Measurements from ENCODE around the gene ATP6V0D1.
"Not testable (repeated sequence)": the region's sequence is repeated elsewhere in the genome, so short reads cannot be mapped to it uniquely, and the experiment has no call there.

The ATP6V0D1 gene

DNA sequence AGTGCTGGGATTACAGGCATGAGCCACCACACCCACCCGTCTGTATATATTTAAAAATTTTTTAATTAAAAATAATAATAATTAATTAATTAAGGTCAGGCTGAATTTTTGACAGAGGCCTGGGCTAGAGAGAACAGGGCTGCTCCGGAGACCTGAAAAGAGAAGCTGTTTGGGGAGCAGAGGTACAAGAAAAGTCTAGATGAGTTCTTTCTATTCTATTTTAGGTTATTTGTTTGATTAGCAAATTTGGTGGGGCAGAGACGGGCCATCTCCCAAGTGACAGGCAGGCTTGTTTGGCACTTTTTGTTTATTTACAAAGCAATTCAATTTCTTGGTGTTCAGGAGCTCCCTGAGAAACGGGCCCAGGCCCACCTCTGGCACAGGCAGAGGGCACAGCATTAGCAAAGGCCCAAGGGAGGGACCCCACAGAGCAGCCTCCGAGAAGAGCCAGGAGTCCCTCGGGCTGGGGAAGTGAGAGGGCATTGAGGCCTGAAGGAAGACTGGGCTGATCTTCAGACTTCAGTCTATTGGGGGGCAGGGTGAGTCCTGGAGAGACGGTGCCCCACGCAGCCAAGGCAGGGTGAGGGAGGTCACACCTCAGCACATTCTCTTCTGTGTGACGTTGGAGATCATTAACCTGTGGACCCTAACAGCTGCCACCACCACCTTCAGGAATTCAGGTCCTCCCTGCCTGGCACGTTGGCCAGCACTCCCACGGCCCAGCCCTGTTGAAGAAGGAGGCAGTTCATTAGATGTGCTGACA is 36.9 kb upstream of the ATP6V0D1 start:
- TF ChIP-seq, protein P1, sequence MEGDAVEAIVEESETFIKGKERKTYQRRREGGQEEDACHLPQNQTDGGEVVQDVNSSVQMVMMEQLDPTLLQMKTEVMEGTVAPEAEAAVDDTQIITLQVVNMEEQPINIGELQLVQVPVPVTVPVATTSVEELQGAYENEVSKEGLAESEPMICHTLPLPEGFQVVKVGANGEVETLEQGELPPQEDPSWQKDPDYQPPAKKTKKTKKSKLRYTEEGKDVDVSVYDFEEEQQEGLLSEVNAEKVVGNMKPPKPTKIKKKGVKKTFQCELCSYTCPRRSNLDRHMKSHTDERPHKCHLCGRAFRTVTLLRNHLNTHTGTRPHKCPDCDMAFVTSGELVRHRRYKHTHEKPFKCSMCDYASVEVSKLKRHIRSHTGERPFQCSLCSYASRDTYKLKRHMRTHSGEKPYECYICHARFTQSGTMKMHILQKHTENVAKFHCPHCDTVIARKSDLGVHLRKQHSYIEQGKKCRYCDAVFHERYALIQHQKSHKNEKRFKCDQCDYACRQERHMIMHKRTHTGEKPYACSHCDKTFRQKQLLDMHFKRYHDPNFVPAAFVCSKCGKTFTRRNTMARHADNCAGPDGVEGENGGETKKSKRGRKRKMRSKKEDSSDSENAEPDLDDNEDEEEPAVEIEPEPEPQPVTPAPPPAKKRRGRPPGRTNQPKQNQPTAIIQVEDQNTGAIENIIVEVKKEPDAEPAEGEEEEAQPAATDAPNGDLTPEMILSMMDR (IDR thresholded peaks at IDR 0.05; ENCODE audit: control extremely low read depth, extremely low read depth, low read depth, missing control alignments), result no peak
- ChIA-PET CTCF (interaction anchor here (0.8 to 10.6 kb wide), 9 partner anchors 20 to 154 kb away, joined by 3 to 238 read pairs (median 9); partner anchors contain the start of genes ATP6V0D1, C16orf86 and ENKD1), POLR2A (no interaction called here)
- DNase-seq (ENCODE audit: extremely low spot score), result peak; percentile 61

DNA sequence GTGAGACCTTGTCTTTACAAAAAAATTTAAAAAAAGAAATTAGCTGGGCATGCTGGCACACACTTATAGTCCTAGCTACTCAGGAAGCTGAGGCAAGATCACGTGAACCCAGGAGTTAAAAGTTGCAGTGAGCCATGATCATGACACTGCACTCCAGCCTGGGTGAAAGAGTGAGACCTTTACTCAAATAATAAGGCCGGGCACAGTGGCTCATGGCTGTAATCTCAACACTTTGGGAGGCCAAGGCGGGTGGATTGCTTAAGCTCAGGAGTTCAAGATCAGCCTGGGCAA is 36.1 kb upstream of the ATP6V0D1 start:
- TF ChIP-seq, protein P1 (IDR thresholded peaks at IDR 0.05; ENCODE audit: control extremely low read depth, extremely low read depth, low read depth, missing control alignments), result no peak
- ChIA-PET CTCF (interaction anchor here (0.7 to 10.6 kb wide), 9 partner anchors 21 to 149 kb away, joined by 3 to 238 read pairs (median 9); partner anchors contain the start of genes ATP6V0D1, C16orf86, CARMIL2 and ENKD1), POLR2A (interaction anchor here (0.7 kb wide), 1 partner anchor 892 kb away, joined by 7 read pairs; no protein-coding TSS in a partner anchor)
- no peak for DNase-seq (ENCODE audit: extremely low spot score)

DNA sequence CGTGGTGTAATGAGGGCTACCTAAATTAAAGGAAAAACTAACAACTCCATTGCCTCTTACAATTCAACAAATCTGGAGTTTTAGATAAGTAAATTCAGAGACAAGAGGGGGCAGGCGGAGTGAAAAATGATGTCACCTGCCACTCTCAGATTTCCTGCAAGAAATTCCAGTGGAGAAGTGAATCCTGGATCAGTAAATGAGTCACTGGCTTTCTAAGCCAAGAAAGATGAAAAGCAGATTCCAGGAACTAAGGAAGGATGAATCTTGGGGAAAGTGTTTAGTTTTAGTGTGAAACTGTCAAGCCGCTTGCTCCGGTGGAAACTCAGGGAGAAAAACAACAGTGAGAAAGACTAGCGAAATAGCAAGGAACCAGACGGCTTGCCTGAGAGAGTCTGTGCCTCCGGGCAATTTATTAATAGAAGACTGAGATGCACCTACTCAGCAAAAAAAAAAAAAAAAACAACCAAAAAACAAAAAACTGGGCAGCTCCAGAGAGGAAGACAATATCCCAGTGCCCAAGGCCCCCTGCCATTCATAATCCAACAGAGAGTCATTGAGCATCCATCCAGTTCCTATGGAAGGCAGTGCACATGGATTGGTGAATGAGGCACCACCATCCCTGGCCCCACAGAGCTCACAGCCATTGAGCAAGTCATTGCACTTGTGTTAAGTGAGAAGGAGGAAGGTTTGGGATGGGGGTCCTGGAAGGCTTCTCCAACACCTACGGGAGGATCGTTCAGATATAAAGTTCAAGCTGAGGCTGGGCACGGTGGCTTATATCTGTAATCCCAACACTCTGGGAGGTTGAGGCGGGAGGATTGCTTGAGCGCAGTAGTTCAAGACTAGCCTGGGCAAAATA is 35.6 kb upstream of the ATP6V0D1 start:
- DNase-seq (ENCODE audit: extremely low spot score), result no peak
- CTCF ChIA-PET, result interaction anchor here (0.7 to 10.6 kb wide), 13 partner anchors 12 to 150 kb away, joined by 3 to 238 read pairs (median 5); partner anchors contain the start of genes ATP6V0D1, C16orf86, CARMIL2 and ENKD1
- TF ChIP-seq, protein P1 (IDR thresholded peaks at IDR 0.05; ENCODE audit: control extremely low read depth, extremely low read depth, low read depth, missing control alignments), result no peak
- POLR2A ChIA-PET, result interaction anchor here (0.7 kb wide), 1 partner anchor 892 kb away, joined by 7 read pairs; no protein-coding TSS in a partner anchor

DNA sequence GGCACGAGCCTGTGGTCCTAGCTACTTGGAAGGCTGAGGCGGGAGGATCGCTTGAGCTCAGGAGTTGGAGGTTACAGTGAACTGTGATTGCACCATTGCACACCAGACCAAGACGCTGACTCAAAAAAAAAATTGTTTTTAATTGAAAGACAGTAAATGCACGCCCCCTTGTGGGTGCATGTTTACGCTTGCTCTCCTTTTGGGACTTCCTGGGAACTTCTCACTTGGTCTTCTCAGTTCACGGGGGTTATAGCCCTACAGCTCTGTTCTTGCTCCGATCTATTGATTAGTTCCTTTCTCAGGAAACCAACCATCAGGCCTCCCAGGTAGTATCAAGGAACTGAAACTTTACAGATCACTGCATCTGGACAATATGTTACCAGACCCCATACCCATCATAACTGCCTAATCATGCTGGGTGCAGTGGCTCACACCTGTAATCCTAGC is 33.4 kb upstream of the ATP6V0D1 start:
- peak; percentile 79 for DNase-seq (ENCODE audit: extremely low spot score)

DNA sequence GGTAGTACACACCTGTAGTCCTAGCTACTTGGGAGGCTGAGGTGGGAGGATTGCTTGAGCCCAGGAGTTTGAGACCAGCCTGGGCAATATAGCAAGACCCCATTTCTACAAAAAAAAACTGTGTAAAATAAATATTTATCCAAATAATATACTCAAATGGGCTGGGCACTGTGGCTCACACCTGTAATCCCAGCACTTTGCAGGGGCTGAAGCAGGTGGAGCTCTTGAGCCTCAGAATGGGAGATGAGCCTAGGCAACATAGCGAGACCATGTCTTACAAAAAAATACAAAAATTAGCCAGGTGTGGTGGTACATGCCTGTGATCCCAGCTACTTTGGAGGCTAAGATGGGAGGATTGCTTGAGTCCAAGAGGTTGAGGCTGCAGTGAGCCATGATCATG is 32.9 kb upstream of the ATP6V0D1 start:
- POLR2A ChIA-PET; DNase-seq (ENCODE audit: extremely low spot score): not testable (repeated sequence)

More for the DNA sequence above, 33.4 kb upstream of the ATP6V0D1 start:
- ChIA-PET POLR2A (interaction anchor here (0.7 kb wide), 1 partner anchor 417 kb away, joined by 3 read pairs; no protein-coding TSS in a partner anchor), CTCF (interaction anchor here (0.8 to 10.6 kb wide), 26 partner anchors 7 to 421 kb away, joined by 3 to 238 read pairs (median 4); partner anchors contain the start of genes ATP6V0D1, C16orf86, CARMIL2 and CTCF)
- TF ChIP-seq, protein P1 (IDR thresholded peaks at IDR 0.05; ENCODE audit: control extremely low read depth, extremely low read depth, low read depth, missing control alignments), result peak; percentile 61

DNA sequence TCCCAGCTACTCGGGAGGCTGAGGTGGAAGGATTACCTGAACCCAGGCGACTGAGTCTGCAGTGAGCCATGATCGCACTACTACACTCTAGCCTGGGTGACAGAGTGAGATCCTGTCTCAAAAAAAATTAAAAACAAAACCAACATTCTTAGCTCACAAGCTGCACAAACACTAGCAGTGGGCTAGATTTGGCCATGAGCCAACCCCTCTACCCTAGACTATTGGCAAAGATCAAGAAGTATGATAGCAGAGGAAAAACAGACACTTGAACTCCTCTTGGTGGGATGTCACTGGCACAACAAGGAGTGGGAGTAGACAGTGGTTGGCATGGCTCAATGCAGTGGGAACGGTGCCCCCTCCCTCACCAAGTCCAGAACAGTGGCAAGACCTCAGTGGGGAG is 28.1 kb upstream of the ATP6V0D1 start:
- POLR2A ChIA-PET, result no interaction called here
- no peak for DNase-seq (ENCODE audit: extremely low spot score)
- CTCF ChIA-PET, result interaction anchor here (0.8 to 10.6 kb wide), 4 partner anchors 13 to 136 kb away, joined by 3 to 238 read pairs (median 22); partner anchors contain the start of genes ATP6V0D1 and CARMIL2
- TF ChIP-seq, protein P1 (IDR thresholded peaks at IDR 0.05; ENCODE audit: control extremely low read depth, extremely low read depth, low read depth, missing control alignments), result no peak

More for the DNA sequence above, 32.9 kb upstream of the ATP6V0D1 start:
- CTCF ChIA-PET, result interaction anchor here (0.8 to 10.6 kb wide), 26 partner anchors 8 to 319 kb away, joined by 3 to 238 read pairs (median 4); partner anchors contain the start of genes ATP6V0D1, C16orf86, CARMIL2 and CTCF
